Islet precursor cell (in vitro differentiated cells): Measurements from ENCODE around the gene MAP3K13.
"Not testable (repeated sequence)": the region's sequence is repeated elsewhere in the genome, so short reads cannot be mapped to it uniquely, and the experiment has no call there.

Experiments used
- DNase-seq: peaks from one replicate; pipeline ENCODE4 v3.0.0-alpha.2; 2018

The MAP3K13 gene

DNA sequence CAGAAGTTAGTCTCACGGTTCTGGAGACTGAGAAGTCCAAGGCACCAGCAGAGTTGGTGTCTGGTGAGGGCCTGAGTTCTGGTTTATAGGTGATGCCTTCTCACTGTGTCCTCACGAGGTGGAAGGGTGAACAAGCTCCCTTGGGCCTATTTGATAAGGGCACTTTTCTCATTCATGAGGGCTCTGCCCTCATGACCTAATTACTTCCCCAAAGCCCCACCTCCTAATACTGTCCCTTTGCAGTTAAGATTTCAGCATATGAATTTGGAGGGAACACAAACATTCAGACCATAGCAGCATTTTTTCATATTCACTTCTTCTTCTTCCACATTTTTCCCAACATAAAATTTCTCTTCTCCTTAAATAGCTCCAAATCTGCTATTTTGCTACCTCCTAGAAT lies 94.4 kb downstream of the MAP3K13 start:
- DNase-seq = no peak

GRCh38 chr3:185460309-185460708 lies 97.4 kb downstream of the MAP3K13 start:
- DNase-seq = no peak

- no peak for DNase-seq
Observed at GRCh38 chr3:185460719-185461350, 97.9 kb downstream of the MAP3K13 start.

DNA sequence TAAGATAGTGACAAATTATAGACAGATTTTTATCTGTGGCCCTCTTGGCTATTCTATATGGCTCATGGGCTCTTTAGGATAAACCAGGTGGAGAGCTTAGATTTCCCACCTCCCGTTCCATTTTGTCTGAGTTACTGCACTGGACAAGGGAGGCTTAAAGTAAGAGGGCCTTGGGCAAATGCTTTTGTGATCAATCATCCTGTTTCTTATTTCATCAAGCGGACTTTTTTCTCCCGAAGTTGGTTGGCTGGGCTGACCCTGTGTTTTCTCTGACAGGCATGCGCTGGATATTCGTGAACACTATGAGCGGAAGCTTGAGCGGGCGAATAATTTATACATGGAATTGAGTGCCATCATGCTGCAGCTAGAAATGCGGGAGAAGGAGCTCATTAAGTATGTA lies 102.5 kb downstream of the MAP3K13 start:
- no peak for DNase-seq

DNA sequence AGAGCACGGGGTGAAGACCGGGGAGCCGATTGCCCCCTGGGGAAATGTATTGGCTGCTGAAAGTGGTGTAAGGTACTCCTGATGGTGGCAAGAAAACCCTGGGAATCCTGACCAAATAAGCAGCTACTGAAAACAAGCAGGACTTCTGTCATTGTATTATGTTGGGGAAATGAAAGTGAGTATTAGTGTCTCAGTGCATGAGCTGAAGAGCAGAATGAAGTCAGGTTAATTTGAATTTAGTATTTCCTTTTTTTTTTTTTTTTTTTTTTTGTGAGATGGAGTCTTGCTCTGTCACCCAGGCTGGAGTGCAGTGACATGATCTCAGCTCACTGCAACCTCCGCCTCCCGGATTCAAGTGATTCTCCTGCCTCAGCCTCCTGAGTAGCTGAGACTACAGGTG lies 103.2 kb downstream of the MAP3K13 start:
- DNase-seq = not testable (repeated sequence)

DNA sequence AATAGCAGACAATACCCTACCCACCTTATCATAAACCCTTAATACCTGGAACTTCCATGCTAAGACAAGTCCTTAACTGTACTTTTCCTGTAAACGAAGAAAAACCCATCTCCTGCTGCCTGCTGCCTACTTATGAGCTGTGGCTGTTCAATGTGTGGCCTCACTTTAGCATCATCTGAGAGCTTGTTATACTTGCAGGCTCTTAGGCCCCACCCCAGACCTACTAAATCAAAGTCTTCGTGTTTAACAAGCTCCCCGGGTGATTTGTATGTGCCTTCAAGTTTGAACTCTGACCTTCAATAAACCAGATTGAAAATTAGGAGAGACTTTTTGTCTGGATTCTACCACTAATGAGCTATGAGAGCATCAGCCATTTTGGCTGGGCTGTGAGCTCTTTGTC lies 106.6 kb downstream of the MAP3K13 start:
- no peak for DNase-seq

DNA sequence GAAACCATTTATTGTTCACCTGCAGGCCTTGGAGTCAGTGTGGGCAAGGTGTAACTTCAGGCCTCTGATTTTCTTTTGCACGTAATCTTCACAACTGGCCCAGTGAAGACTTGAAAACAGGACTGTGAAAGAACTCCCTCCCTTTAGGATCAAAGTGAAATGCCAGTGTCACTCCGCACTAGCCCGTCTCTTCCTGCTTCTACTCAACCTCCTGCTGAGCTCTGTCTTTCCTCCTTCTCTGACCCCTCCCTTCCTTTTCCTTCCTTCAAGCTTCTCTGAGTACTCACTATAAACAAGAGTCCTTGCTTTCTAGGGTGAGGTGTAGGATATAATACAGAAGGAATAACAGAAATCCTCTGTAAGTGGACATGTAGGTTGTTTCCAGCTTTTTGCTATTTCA lies 107.4 kb downstream of the MAP3K13 start:
- DNase-seq = no peak

DNA sequence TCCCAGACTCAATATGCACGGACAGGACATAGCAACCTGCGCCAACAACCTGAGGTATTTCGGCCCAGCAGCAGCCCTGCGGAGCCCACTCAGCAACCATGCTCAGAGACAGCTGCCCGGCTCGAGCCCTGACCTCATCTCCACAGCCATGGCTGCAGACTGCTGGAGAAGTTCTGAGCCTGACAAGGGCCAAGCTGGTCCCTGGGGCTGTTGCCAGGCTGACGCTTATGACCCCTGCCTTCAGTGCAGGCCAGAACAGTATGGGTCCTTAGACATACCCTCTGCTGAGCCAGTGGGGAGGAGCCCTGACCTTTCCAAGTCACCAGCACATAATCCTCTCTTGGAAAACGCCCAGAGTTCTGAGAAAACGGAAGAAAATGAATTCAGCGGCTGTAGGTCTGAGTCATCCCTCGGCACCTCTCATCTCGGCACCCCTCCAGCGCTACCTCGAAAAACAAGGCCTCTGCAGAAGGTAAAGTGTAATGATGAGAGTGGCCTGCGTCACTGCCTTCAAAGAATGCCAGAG lies 110.4 kb downstream of the MAP3K13 start:
- no peak for DNase-seq

DNA sequence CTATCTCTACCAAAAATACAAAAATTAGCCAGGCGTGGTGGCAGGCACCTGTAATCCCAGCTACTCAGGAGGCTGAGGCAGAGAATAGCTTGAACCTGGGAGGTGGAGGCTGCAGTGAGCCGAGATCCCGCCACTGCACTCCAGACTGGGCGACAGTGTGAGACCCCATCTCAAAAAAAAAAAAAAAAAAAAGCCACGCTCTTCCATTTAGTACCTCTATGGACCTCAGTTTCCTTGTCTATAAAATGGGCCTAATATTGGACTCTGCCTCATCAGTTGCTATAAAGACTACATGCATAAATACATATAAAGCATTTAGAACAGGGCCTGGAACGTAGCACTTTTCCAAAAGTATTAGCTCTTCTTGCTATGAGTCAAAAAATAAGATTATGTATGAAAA lies 112.0 kb downstream of the MAP3K13 start:
- not testable (repeated sequence) for DNase-seq

DNA sequence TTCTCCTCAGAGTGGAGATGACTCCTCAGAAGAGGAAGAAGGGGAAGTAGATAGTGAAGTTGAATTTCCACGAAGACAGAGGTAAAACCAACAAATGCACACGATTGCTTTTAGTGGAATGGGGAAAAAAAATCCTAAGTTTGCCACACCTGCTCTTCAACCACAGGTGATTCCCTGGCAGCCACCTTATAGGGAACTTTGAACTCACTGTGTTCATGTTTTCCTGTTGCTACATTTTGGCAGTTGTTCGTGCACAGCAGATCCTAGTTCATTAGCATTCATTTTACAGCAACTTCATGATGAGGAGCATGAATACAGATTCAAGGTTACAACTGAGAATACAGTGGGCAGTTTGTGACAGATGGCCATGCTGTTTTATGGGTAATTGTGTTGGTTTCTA lies 114.4 kb downstream of the MAP3K13 start:
- no peak for DNase-seq

DNA sequence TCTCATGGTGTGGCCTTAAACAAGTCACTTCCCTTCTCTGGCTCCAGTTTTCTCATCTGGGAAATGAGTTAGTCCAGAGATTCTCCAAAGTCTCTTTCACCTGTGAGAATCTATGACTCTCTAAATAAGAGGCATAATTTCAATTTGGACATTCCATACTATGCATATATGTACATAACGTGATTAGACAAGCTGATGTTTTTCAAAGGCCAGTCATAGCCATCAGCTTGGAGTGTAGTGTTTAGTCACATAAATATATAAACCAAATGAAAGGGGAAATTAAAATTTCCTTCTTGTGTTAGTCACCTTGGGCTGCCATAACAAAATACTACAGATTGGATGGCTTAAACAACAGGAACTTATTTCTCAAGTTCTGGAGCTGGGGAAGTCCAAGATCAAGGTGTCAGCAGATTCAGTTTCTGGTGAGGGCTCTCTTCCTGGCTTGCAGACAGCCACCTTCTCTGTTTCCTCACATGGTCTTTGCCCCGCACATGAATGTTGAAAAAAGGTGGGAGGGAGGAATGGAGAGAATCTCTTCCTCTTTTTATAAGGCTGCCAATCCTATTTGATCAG lies 116.5 kb downstream of the MAP3K13 start:
- DNase-seq = no peak

GRCh38 chr3:185484296-185484695 lies 121.4 kb downstream of the MAP3K13 start:
- DNase-seq = no peak

GRCh38 chr3:185486394-185486793 lies 123.5 kb downstream of the MAP3K13 start:
- DNase-seq = no peak

DNA sequence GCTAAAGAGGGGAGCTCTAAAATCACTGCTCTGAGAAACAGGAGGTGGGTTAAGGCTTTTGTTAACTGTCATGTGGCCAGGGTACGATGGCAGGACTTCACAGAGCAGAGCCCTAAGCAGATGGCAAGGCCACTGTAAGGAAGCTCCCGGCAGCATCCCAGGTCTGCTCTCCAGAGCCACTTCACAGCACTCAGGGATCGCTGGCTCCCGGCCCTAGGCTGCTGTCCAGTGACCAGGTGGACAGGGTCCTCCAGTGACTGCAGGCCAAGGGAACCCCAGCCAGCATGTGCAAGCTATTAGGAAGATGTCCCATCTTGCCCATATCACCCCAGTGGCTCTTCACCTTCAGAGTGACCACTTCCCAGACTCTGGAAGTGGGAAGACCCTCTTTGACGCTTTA lies 125.5 kb downstream of the MAP3K13 start:
- no peak for DNase-seq

- DNase-seq = no peak
Observed at GRCh38 chr3:185489462-185489861, 126.5 kb downstream of the MAP3K13 start.

- DNase-seq = no peak
Observed at GRCh38 chr3:185490241-185490640, 127.3 kb downstream of the MAP3K13 start.

GRCh38 chr3:185498503-185499396 lies 135.8 kb downstream of the MAP3K13 start, which contains the start of gene TMEM41A:
Gene TMEM41A (minus strand): TSS chr3:185499035. CDS start chr3:185498961, 74 bp downstream.
- DNase-seq = peak; percentile 97

DNA sequence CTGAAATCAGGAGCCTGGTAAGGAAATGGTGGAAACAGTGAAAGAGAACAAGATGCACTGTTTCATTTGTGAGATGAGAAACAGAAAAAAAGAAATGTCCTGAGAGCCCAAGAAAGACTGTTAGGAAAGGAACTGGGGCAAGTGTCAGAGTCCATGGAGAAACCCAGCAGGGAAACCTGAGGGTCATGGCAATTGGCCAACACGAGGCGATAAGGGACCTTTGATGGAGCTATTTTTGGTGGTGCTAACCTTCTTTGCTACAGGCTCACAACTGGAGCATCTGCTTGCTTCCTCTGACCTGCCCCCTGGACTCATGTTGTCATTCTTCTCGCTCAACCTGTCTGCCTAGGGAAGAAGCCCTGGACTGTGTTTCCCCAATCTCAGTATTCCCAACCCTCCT lies 140.1 kb downstream of the MAP3K13 start:
- DNase-seq = no peak

DNA sequence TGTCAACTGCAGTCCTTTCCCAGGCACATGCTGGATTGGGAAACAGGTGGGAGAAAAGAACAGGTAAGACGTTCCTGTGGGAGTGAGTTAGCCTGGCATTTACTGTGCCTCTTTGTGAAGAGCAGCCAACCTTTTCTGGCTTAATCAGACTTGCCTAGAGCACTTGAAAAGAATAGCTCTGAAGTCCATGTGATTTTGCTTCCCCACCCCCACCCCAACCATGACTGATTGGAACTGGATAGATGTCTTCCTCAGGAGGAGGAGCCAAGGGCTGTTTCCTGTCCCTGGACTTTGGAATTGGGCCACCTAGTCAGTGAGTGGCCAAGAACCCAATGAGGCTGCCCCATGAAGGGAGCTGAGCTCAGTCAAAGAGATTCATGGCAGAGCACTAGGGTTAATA lies 140.6 kb downstream of the MAP3K13 start:
- DNase-seq = no peak

DNA sequence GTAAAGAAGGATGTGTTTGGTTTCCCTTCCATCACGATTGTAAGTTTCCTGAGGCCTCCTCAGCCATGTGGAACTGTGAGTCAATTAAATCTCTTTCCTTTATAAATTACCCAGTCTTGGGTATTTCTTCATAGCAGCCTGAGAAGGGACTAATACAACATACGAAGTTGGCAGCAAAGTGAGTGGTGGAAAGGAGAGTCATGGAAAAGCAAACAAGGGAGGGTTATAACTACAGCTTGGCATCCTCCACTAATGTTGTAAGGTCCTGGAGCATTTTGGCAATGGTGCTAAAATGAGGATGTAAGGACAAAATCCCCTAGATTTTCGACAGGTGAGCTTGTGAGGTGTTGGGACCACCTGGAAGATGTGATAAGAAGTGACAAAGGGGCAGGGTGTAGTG lies 141.7 kb downstream of the MAP3K13 start:
- DNase-seq = no peak

GRCh38 chr3:185507883-185508282 lies 144.9 kb downstream of the MAP3K13 start:
- no peak for DNase-seq

DNA sequence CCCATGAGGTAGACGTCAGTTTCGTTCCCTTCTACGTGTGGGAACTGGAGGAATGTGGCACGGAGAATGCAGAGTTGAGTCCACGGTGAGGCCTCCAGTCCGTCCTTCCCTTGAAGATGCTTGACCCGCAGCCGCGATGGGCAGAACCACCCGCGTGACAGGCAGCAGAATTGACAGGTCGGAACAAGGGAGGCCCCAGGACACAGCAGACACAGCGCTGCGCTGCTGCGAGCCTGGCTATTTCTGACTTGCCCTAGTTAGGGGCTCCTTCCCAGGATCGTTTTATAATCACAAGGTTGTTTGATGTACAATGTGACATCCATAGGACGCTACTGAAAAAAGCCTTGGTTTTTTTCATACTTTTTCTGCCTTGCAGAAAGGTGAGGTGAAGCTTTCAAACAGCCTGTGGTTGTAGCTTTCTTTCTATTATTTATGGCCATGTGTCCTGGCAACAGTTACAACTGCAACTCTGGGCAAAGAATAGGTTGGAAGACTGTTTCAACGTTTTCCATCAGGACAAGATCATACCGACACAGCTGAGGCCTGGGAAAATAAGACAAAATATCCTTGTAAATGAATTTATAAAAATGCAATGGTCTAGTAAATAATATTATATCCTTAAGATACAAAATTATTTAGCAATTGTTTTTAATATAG lies 145.5 kb downstream of the MAP3K13 start:
- DNase-seq = no peak

- DNase-seq = no peak
Observed at GRCh38 chr3:185511711-185512110, 148.8 kb downstream of the MAP3K13 start.
